SK-N-SH treated with all-trans-retinoic acid at 6 μM for 48 hours (cell line): ENCODE results near the gene TFAP2A.

Experiments
- ATAC-seq: fragments of 200-7000 bp; cut with Tn5 transposase; 3 replicates; pipeline ENCODE4 v1.9.1; 2020; ENCODE audit warnings: mild to moderate bottlenecking, moderate library complexity
- ARNTL ChIP-seq: fragments of 450-650 bp; formaldehyde crosslinking; IDR thresholded peaks from 2 replicates; pipeline ENCODE4 v1.5.0; 2020; ENCODE audit warnings: low read depth, mild to moderate bottlenecking, moderate library complexity, borderline replicate concordance
- CREB5 ChIP-seq: fragments of 250-450 bp; sonication (Bioruptor Pico); IDR thresholded peaks from 2 replicates; pipeline ENCODE4 v1.5.1; 2020; ENCODE audit warnings: low read depth, mild to moderate bottlenecking, moderate library complexity
- CSDC2 ChIP-seq: fragments of 250-450 bp; sonication (Bioruptor Pico); IDR thresholded peaks from 2 replicates; pipeline ENCODE4 v1.5.0; 2020; ENCODE audit warnings: mild to moderate bottlenecking, moderate library complexity
- CSRNP3 ChIP-seq: fragments of 250-450 bp; sonication (Bioruptor Pico); IDR thresholded peaks from 2 replicates; pipeline ENCODE4 v1.5.1; 2021; ENCODE audit warnings: mild to moderate bottlenecking, moderate library complexity
- ESRRG ChIP-seq: fragments of 250-450 bp; sonication (Bioruptor Pico); IDR thresholded peaks from 2 replicates; pipeline ENCODE4 v1.6.1; 2021; ENCODE audit warnings: mild to moderate bottlenecking
- GLIS3 ChIP-seq: fragments of 250-450 bp; sonication (Bioruptor Pico); IDR thresholded peaks from 2 replicates; pipeline ENCODE4 v1.5.0; 2020; ENCODE audit warnings: mild to moderate bottlenecking, moderate library complexity
- OSR1 ChIP-seq: fragments of 250-450 bp; sonication (Bioruptor Pico); IDR thresholded peaks from 2 replicates; pipeline ENCODE4 v1.8.0; 2022; ENCODE audit warnings: moderate library complexity, mild to moderate bottlenecking, inconsistent platforms
- POU6F1 ChIP-seq: fragments of 250-450 bp; sonication (Bioruptor Pico); IDR thresholded peaks from 2 replicates; pipeline ENCODE4 v1.8.0; 2021; ENCODE audit warnings: low read depth, mild to moderate bottlenecking, moderate library complexity, borderline replicate concordance
- PPARA ChIP-seq: fragments of 250-450 bp; sonication (Bioruptor Pico); IDR thresholded peaks from 2 replicates; pipeline ENCODE4 v1.5.0; 2020; ENCODE audit warnings: mild to moderate bottlenecking, borderline replicate concordance
- RARB ChIP-seq: fragments of 250-450 bp; sonication (Bioruptor Pico); IDR thresholded peaks from 2 replicates; pipeline ENCODE4 v1.8.0; 2021; ENCODE audit warnings: mild to moderate bottlenecking, moderate library complexity
- SNAI2 ChIP-seq: fragments of 250-450 bp; sonication (Bioruptor Pico); IDR thresholded peaks from 2 replicates; pipeline ENCODE4 v1.5.0; 2020; ENCODE audit warnings: mild to moderate bottlenecking, moderate library complexity
- TCF4 ChIP-seq: fragments of 250-450 bp; sonication (Bioruptor Pico); IDR thresholded peaks from 2 replicates; pipeline ENCODE4 v1.8.0; 2021; ENCODE audit warnings: mild to moderate bottlenecking, moderate library complexity, borderline replicate concordance
- TOX ChIP-seq: fragments of 250-450 bp; sonication (Bioruptor Pico); IDR thresholded peaks from 2 replicates; pipeline ENCODE4 v1.8.0; 2021; ENCODE audit warnings: mild to moderate bottlenecking, moderate library complexity, borderline replicate concordance
- TSHZ2 ChIP-seq: fragments of 250-450 bp; sonication (Bioruptor Pico); IDR thresholded peaks from 2 replicates; pipeline ENCODE4 v1.5.0; 2020; ENCODE audit warnings: mild to moderate bottlenecking, moderate library complexity
- ZC3H10 ChIP-seq: fragments of 250-450 bp; sonication (Bioruptor Pico); IDR thresholded peaks from 2 replicates; pipeline ENCODE4 v1.5.1; 2021; ENCODE audit warnings: mild to moderate bottlenecking, moderate library complexity
- ZFP3 ChIP-seq: fragments of 250-450 bp; sonication (Bioruptor Pico); IDR thresholded peaks from 2 replicates; pipeline ENCODE4 v1.5.0; 2020; ENCODE audit warnings: mild to moderate bottlenecking, moderate library complexity
- ZFP30 ChIP-seq: fragments of 450-650 bp; formaldehyde crosslinking; IDR thresholded peaks from 2 replicates; pipeline ENCODE4 v1.5.0; 2022; ENCODE audit warnings: mild to moderate bottlenecking, moderate library complexity
- ZNF565 ChIP-seq: fragments of 450-650 bp; formaldehyde crosslinking; conservative IDR thresholded peaks from 2 replicates; pipeline ENCODE4 v1.5.0; 2020; ENCODE audit warnings: low read depth, mild to moderate bottlenecking, moderate library complexity
- ZNF8 ChIP-seq: fragments of 450-650 bp; formaldehyde crosslinking; IDR thresholded peaks from 2 replicates; pipeline ENCODE4 v1.5.0; 2020; ENCODE audit warnings: mild to moderate bottlenecking, moderate library complexity

TFAP2A gene

GRCh38 chr6:10453596-10453995, 38.7 kb upstream of the TFAP2A start (continued):
- no peak for TF ChIP-seq CSRNP3 (CRISPR knock-in tag)

- ATAC-seq: peak; percentile 95
- no peak for TF ChIP-seq TCF4 (CRISPR knock-in tag)
- no peak for TF ChIP-seq SNAI2 (CRISPR knock-in tag)
- no peak for TF ChIP-seq ZNF8
- no peak for TF ChIP-seq ZNF565 (CRISPR knock-in tag)
- no peak for TF ChIP-seq CSDC2 (CRISPR knock-in tag)
- TF ChIP-seq TSHZ2 (CRISPR knock-in tag): no peak
- no peak for TF ChIP-seq ZC3H10 (CRISPR knock-in tag)
- no peak for TF ChIP-seq TOX (CRISPR knock-in tag)
- TF ChIP-seq ZFP3 (CRISPR knock-in tag): no peak
- no peak for TF ChIP-seq CREB5 (CRISPR knock-in tag)
- TF ChIP-seq PPARA: no peak
- no peak for TF ChIP-seq ZFP30 (CRISPR knock-in tag)
- no peak for TF ChIP-seq POU6F1 (CRISPR knock-in tag)
Measured at GRCh38 chr6:10451828-10452509, 37.1 kb upstream of the TFAP2A start.

- no peak for ATAC-seq
- TF ChIP-seq ZNF8 (no peak), ZFP30 (CRISPR knock-in tag) (no peak), OSR1 (CRISPR knock-in tag) (no peak), CREB5 (CRISPR knock-in tag) (no peak), ARNTL (CRISPR knock-in tag) (no peak), TCF4 (CRISPR knock-in tag) (no peak), ESRRG (CRISPR knock-in tag) (no peak), RARB (no peak), TOX (CRISPR knock-in tag) (no peak), ZFP3 (CRISPR knock-in tag) (no peak), GLIS3 (CRISPR knock-in tag) (no peak)
- TF ChIP-seq, all 23 proteins: peak for 0
Measured at GRCh38 chr6:10451394-10451793, 36.5 kb upstream of the TFAP2A start.

GRCh38 chr6:10449751-10450150, 34.9 kb upstream of the TFAP2A start:
- ATAC-seq: no peak
- TF ChIP-seq ZFP3 (CRISPR knock-in tag) (no peak), CSDC2 (CRISPR knock-in tag) (no peak), TOX (CRISPR knock-in tag) (no peak), POU6F1 (CRISPR knock-in tag) (no peak), ESRRG (CRISPR knock-in tag) (no peak), TSHZ2 (CRISPR knock-in tag) (no peak), CREB5 (CRISPR knock-in tag) (no peak), ZFP30 (CRISPR knock-in tag) (no peak), ZNF565 (CRISPR knock-in tag) (no peak), RARB (no peak)
